Prostate gland (tissue), 2 donors: ENCODE data around the gene PRR35. TPM values are rescaled to one million over a fixed set of nuclear protein-coding genes. Genes with fewer than 3 reads are reported as not detected.

Source experiments
- DNase-seq: peaks from one replicate; pipeline ENCODE4 v3.0.0-alpha.2; 2019; ENCODE audit warnings: low spot score
- H3K27ac ChIP-seq, 2 donors: fragments of 200-600 bp; sonication (generic); 2 replicates each; pipeline ENCODE4 v1.5.1; 2017 to 2019
- H3K27me3 ChIP-seq: fragments of 200-600 bp; sonication (generic); replicated peaks from 2 replicates; pipeline ENCODE4 v1.5.1; 2019; ENCODE audit not compliant: insufficient read depth
- H3K36me3 ChIP-seq, 2 donors: fragments of 200-600 bp; sonication (generic); 1 replicate in 1 of 2; 2 replicates in 1 of 2; pipeline versions ENCODE4 v1.5.1 to v1.8.1; 2017 to 2019
- H3K4me1 ChIP-seq: fragments of 200-600 bp; sonication (generic); replicated peaks from 2 replicates; pipeline ENCODE4 v1.5.1; 2019
- H3K4me3 ChIP-seq, 2 donors: fragments of 200-600 bp; sonication (generic); 2 replicates each; pipeline ENCODE4 v1.5.1; 2017 to 2019
- H3K9me3 ChIP-seq: fragments of 200-600 bp; sonication (generic); 2 replicates; pipeline ENCODE4 v1.5.1; 2017
- POLR2A ChIP-seq: fragments of 450-650 bp; IDR thresholded peaks from one replicate; pipeline ENCODE4 v1.6.1; 2016; ENCODE audit warnings: antibody characterized with exemption, mild to moderate bottlenecking
- POLR2AphosphoS5 ChIP-seq: sonication (generic); formaldehyde crosslinking; IDR thresholded peaks from one replicate; pipeline ENCODE4 v1.6.1; 2017; ENCODE audit warnings: antibody characterized with exemption
- WGBS: methylation state at CpG from one replicate; pipeline ENCODE4 v1.1.5; 2018; 5-methylcytosine and 5-hydroxymethylcytosine counted together
- intact Hi-C: fragments of 100-400 bp; cut with DNase I; formaldehyde crosslinking; loops from one replicate; pipeline ENCODE4 v1.14.2; 2022
- total RNA-seq, 2 donors: library from RNA; depleted of rRNA; stranded (reverse); fragments of >200 nt; gene quantifications; one replicate each; pipeline ENCODE4 v1.1.0, GENCODE V29; 2016
- TF ChIP-seq, protein P1 (sequence below), 4 experiments: fragments of 200-600 bp in 2 of 4; fragments of 450-650 bp in 2 of 4; sonication (generic) in 2 of 4; IDR thresholded peaks; 1 replicate in 3 of 4; 2 replicates in 1 of 4; pipeline ENCODE4 v1.5.1; 2016 to 2019; ENCODE audit warnings: antibody characterized with exemption in 4 of 4, mild to moderate bottlenecking in 2 of 4, moderate library complexity in 2 of 4

PRR35 gene
- total RNA-seq, 2 donors from 2014 or later, result 5.1 TPM; not detected in 1

DNA sequence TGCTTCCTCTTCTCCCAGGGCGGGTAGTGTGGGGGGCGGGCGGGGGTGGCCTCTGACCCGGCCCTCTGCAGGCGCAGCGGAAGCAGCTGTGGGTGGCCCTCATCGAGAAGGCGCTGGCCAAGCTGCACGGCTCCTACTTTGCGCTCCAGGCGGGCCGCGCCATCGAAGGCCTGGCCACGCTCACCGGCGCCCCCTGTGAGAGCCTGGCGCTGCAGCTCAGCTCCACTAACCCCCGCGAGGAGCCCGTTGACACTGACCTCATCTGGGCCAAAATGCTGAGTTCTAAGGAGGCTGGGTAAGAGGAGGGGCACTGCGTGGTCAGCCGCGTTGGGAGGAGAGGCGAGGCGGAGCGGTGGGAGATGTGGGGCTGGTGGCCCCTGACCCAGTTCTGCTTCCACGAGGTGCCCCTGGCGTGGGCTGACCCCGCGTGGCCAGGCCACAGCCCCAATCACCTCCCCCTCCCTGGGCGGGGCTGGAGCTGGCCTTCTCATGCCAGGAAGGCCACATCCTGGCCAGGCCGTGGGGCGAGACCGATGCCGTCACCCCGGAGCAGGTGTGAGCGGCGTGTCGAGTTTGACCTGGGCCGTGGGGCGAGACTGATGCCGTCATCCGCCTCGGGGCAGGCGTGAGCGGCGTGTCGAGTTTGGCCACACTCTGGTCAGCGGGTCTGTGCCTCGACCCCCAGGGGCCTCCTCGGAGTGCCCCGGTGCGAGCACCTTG, 10.5 kb upstream of the PRR35 start:
- H3K4me3 ChIP-seq, result no peak overlapping the region
- no peaks in the 10 kb centered on the region for H3K36me3 ChIP-seq
- TF ChIP-seq POLR2A (no peak), POLR2AphosphoS5 (no peak)
- TF ChIP-seq, protein P1, sequence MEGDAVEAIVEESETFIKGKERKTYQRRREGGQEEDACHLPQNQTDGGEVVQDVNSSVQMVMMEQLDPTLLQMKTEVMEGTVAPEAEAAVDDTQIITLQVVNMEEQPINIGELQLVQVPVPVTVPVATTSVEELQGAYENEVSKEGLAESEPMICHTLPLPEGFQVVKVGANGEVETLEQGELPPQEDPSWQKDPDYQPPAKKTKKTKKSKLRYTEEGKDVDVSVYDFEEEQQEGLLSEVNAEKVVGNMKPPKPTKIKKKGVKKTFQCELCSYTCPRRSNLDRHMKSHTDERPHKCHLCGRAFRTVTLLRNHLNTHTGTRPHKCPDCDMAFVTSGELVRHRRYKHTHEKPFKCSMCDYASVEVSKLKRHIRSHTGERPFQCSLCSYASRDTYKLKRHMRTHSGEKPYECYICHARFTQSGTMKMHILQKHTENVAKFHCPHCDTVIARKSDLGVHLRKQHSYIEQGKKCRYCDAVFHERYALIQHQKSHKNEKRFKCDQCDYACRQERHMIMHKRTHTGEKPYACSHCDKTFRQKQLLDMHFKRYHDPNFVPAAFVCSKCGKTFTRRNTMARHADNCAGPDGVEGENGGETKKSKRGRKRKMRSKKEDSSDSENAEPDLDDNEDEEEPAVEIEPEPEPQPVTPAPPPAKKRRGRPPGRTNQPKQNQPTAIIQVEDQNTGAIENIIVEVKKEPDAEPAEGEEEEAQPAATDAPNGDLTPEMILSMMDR (IDR thresholded peaks at IDR 0.05), result no peak
- DNase-seq, result no peak
- no peaks in the 10 kb centered on the region for H3K4me1 ChIP-seq
- no peak overlapping the region for H3K27ac ChIP-seq
- no peaks in the 10 kb centered on the region for H3K27me3 ChIP-seq
- no peaks in the 10 kb centered on the region for H3K9me3 ChIP-seq
- intact Hi-C loops, result no loop called here
- 92% methylated on average over 49 of the region's 54 CpGs for WGBS

GRCh38 chr16:551210-551609, 9.0 kb upstream of the PRR35 start:
- TF ChIP-seq, protein P1 (IDR thresholded peaks at IDR 0.05), result no peak
- TF ChIP-seq POLR2AphosphoS5 (no peak), POLR2A (no peak)
- no peaks in the 10 kb centered on the region for H3K36me3 ChIP-seq
- intact Hi-C loops, result no loop called here
- no peaks in the 10 kb centered on the region for H3K27me3 ChIP-seq
- WGBS, result 96% methylated on average over 26 of the region's 28 CpGs
- H3K4me1 ChIP-seq, result no peaks in the 10 kb centered on the region
- no peak for DNase-seq
- no peak overlapping the region for H3K4me3 ChIP-seq
- H3K9me3 ChIP-seq, result no peaks in the 10 kb centered on the region
- no peak overlapping the region for H3K27ac ChIP-seq

DNA sequence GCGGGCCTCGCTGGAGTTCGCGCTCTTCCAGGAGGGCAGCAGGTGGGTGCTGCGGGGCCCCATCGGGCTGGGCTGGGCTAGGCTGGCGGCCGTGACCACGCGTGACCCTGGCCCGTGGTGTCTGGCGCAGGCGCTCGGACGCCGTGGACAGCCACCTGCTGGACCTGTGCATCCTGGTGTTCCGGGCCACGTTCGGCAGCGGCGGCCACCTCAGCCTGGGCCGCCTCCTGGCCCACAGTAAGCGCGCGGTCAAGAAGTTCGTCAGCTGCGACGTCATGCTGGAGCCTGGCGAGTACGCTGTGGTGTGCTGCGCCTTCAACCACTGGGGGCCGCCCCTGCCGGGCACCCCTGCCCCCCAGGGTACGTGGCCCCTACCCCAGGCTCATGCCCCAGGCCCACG, 8.0 kb upstream of the PRR35 start:
- no peaks in the 10 kb centered on the region for H3K4me1 ChIP-seq
- intact Hi-C loops, result no loop called here
- no peaks in the 10 kb centered on the region for H3K9me3 ChIP-seq
- H3K36me3 ChIP-seq, result no peaks in the 10 kb centered on the region
- no peak overlapping the region for H3K27ac ChIP-seq
- no peaks in the 10 kb centered on the region for H3K27me3 ChIP-seq
- WGBS, result 98% methylated on average over 11 of the region's 35 CpGs
- no peak for TF ChIP-seq POLR2AphosphoS5
- TF ChIP-seq POLR2A, result no peak
- TF ChIP-seq, protein P1 (IDR thresholded peaks at IDR 0.05), result no peak
- DNase-seq, result no peak
- no peak overlapping the region for H3K4me3 ChIP-seq

DNA sequence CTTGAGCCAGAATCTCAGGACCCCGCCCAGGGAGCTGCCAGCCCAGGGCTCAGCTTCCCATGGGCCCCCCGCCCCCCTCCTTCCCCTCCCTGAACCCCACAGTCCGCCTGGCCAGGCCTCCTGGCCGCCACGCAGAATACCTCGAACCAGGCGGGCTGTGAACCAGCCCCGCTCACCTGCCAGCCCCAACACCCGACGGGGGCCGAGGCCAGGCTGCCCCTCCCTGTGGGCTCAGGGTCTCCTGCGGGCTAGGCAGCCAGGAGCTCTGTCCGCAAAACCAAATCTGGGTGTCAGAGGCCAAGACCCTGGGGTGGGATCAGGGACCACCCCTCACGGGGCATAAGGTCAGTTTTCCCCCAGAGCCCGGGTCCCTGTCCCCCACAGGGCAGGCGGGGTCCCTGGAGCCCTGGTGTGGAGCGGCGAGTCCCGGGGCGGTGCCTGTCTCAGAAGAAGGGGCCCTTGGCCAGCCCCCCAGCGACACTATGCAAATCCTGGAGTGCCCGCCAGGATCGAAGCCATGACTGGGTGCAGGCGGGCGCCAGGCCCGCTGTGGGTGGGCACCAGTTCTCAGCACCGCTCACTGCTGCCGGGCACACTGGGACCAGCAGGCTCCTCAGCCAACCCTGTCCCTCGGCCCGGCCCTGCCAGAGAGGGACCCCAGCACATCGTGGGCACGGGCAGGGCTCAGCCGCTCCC, 6.4 kb upstream of the PRR35 start:
- intact Hi-C loops, result no loop called here
- WGBS, result 90% methylated on average over 28 of the region's 33 CpGs

More for the DNA sequence above, 6.4 kb upstream of the PRR35 start:
- Histone ChIP-seq H3K27me3 (no peaks in the 10 kb centered on the region), H3K36me3 (no peaks in the 10 kb centered on the region), H3K4me3 (no peak overlapping the region), H3K9me3 (no peaks in the 10 kb centered on the region), H3K27ac (no peak overlapping the region), H3K4me1 (no peaks in the 10 kb centered on the region)
- no peak for TF ChIP-seq POLR2A
- TF ChIP-seq, protein P1 (IDR thresholded peaks at IDR 0.05), result no peak
- no peak for TF ChIP-seq POLR2AphosphoS5
- DNase-seq, result no peak
